Nephron (organoid): ENCODE data around the gene IPCEF1.

Experiments used
- H3K27ac Mint-ChIP-seq, 3 experiments: 2 replicates each; pipeline ENCODE4 v1.8.0; 2020; ENCODE audit warnings: mixed read lengths in 3 of 3, mild to moderate bottlenecking in 2 of 3, moderate library complexity in 1 of 3
- H3K27me3 Mint-ChIP-seq: 2 replicates; pipeline ENCODE4 v1.8.0; 2021; ENCODE audit warnings: low read depth, mild to moderate bottlenecking, moderate library complexity, mixed read lengths
- H3K36me3 Mint-ChIP-seq: 2 replicates; pipeline ENCODE4 v1.8.0; 2020; ENCODE audit warnings: low read depth, mixed read lengths
- H3K4me1 Mint-ChIP-seq: 2 replicates; pipeline ENCODE4 v1.8.0; 2020; ENCODE audit warnings: mixed read lengths
- H3K4me3 Mint-ChIP-seq, 3 experiments: 2 replicates each; pipeline ENCODE4 v1.8.0; 2020; ENCODE audit warnings: mild to moderate bottlenecking in 3 of 3, mixed read lengths in 3 of 3, moderate library complexity in 2 of 3
- H3K9me3 Mint-ChIP-seq: 2 replicates; pipeline ENCODE4 v1.8.0; 2020; ENCODE audit warnings: mixed read lengths
- CTCF ChIP-seq, 3 experiments: fragments of 200-600 bp; sonication (generic); IDR thresholded peaks; one replicate each; pipeline ENCODE4 v1.5.0; 2021; ENCODE audit warnings: antibody characterized with exemption in 3 of 3; ENCODE audit not compliant: unreplicated experiment in 3 of 3

Gene IPCEF1

GRCh38 chr6:154370545-154370944 is 13.9 kb upstream of the IPCEF1 start:
- Mint-ChIP-seq H3K4me3 (no peak overlapping the region), H3K9me3 (no peaks in the 10 kb centered on the region), H3K4me1 (no peaks in the 10 kb centered on the region), H3K27ac (peak overlapping the region in 2 of 3 experiments; percentile 15 to 60), H3K27me3 (no peaks in the 10 kb centered on the region), H3K36me3 (no peaks in the 10 kb centered on the region)
- peak; percentile 44 to 51 (median 46) for TF ChIP-seq CTCF (IDR thresholded peaks at IDR 0.05; ENCODE audit: unreplicated experiment in 3 of 3)

- Mint-ChIP-seq H3K4me3 (no peak overlapping the region), H3K36me3 (no peaks in the 10 kb centered on the region), H3K9me3 (no peaks in the 10 kb centered on the region), H3K27me3 (no peaks in the 10 kb centered on the region), H3K27ac (no peak overlapping the region), H3K4me1 (peaks cover 14% of the 10 kb centered on the region)
- no peak for TF ChIP-seq CTCF (IDR thresholded peaks at IDR 0.05; ENCODE audit: unreplicated experiment in 3 of 3)
Measured at GRCh38 chr6:154367839-154368695, 11.5 kb upstream of the IPCEF1 start.

- no peaks in the 10 kb centered on the region for H3K36me3 Mint-ChIP-seq
- no peaks in the 10 kb centered on the region for H3K9me3 Mint-ChIP-seq
- no peak overlapping the region for H3K27ac Mint-ChIP-seq
- H3K27me3 Mint-ChIP-seq: no peaks in the 10 kb centered on the region
- no peak for TF ChIP-seq CTCF (IDR thresholded peaks at IDR 0.05; ENCODE audit: unreplicated experiment in 3 of 3)
- no peak overlapping the region for H3K4me3 Mint-ChIP-seq
- peaks cover 16% of the 10 kb centered on the region for H3K4me1 Mint-ChIP-seq
Measured at GRCh38 chr6:154367336-154367735, 10.7 kb upstream of the IPCEF1 start.

GRCh38 chr6:154363821-154364220 is 7.2 kb upstream of the IPCEF1 start:
- no peaks in the 10 kb centered on the region for H3K36me3 Mint-ChIP-seq
- peaks cover 27% of the 10 kb centered on the region for H3K4me1 Mint-ChIP-seq
- H3K9me3 Mint-ChIP-seq: no peaks in the 10 kb centered on the region
- H3K27me3 Mint-ChIP-seq: no peaks in the 10 kb centered on the region
- no peak overlapping the region for H3K4me3 Mint-ChIP-seq
- H3K27ac Mint-ChIP-seq: peak overlapping the region; percentile 56 to 91 (median 91)
- TF ChIP-seq CTCF (IDR thresholded peaks at IDR 0.05; ENCODE audit: unreplicated experiment in 3 of 3): no peak

GRCh38 chr6:154361476-154361875 is 4.9 kb upstream of the IPCEF1 start:
- no peak overlapping the region for H3K27ac Mint-ChIP-seq
- peaks cover 27% of the 10 kb centered on the region for H3K4me1 Mint-ChIP-seq

More at GRCh38 chr6:154361476-154361875, 4.9 kb upstream of the IPCEF1 start:
- Mint-ChIP-seq H3K36me3 (no peaks in the 10 kb centered on the region), H3K9me3 (no peaks in the 10 kb centered on the region), H3K27me3 (no peaks in the 10 kb centered on the region), H3K4me3 (no peak overlapping the region)
- TF ChIP-seq CTCF (IDR thresholded peaks at IDR 0.05; ENCODE audit: unreplicated experiment in 3 of 3): no peak
